HEK293 (cell line): ENCODE results near the gene MAGEL2.

Experiments
- CTCF ChIA-PET: fragments of 350-600 bp; formaldehyde crosslinking; extraction: SDS; loops from one replicate; lab custom pipeline; 2021; ENCODE audit warnings: antibody characterized with exemption; lab: Yijun Ruan, JAX
- POLR2A ChIA-PET: fragments of 300-600 bp; formaldehyde crosslinking; extraction: SDS; loops from one replicate; lab custom pipeline; 2020; ENCODE audit warnings: antibody characterized with exemption, inconsistent platforms; lab: Yijun Ruan, JAX
- H3K27ac ChIP-seq: fragments of 200-500 bp; sonication (Bioruptor generic); 2 replicates; pipeline ENCODE4 v1.5.1; 2014; ENCODE audit warnings: low read depth, low read length, control low read depth, inconsistent platforms; ENCODE audit errors: extremely low read depth
- H3K36me3 ChIP-seq, 2 experiments: fragments of 200-500 bp in 1 of 2; sonication (Bioruptor generic) in 1 of 2; 1 replicate in 1 of 2; 2 replicates in 1 of 2; pipeline ENCODE4 v1.5.1; 2014 to 2017; ENCODE audit warnings: inconsistent platforms in 2 of 2, low read length in 2 of 2; ENCODE audit not compliant: control insufficient read depth in 2 of 2, insufficient read depth in 1 of 2
- H3K4me1 ChIP-seq: fragments of 200-500 bp; sonication (Bioruptor generic); 2 replicates; pipeline ENCODE4 v1.5.1; 2014; ENCODE audit warnings: mild to moderate bottlenecking, low read length, inconsistent platforms; ENCODE audit not compliant: control insufficient read depth, insufficient read depth
- H3K4me3 ChIP-seq: 2 replicates; pipeline ENCODE4 v1.5.1; 2011; ENCODE audit warnings: low read depth, mild to moderate bottlenecking, control low read depth, low read length, moderate library complexity
- H3K9me3 ChIP-seq: fragments of 200-500 bp; sonication (Bioruptor generic); 2 replicates; pipeline ENCODE4 v1.5.1; 2014; ENCODE audit warnings: low read depth, low read length, inconsistent platforms; ENCODE audit not compliant: control insufficient read depth, insufficient read depth
- GFI1B ChIP-seq: fragments of 450-650 bp; formaldehyde crosslinking; IDR thresholded peaks from 2 replicates; pipeline ENCODE4 v1.5.1; 2016; ENCODE audit warnings: missing biosample characterization, missing genetic modification characterization
- GLI2 ChIP-seq: fragments of 450-650 bp; formaldehyde crosslinking; IDR thresholded peaks from 2 replicates; pipeline ENCODE4; 2017; ENCODE audit warnings: missing biosample characterization, missing genetic modification characterization, low read depth, borderline replicate concordance
- GLIS1 ChIP-seq: fragments of 450-650 bp; formaldehyde crosslinking; IDR thresholded peaks from 2 replicates; pipeline ENCODE4 v1.5.1; 2016; ENCODE audit warnings: missing biosample characterization, missing genetic modification characterization
- MYNN ChIP-seq: fragments of 450-650 bp; formaldehyde crosslinking; IDR thresholded peaks from 2 replicates; pipeline ENCODE4 v1.5.1; 2016; ENCODE audit warnings: missing biosample characterization, missing genetic modification characterization, borderline replicate concordance
- OVOL3 ChIP-seq: fragments of 450-650 bp; formaldehyde crosslinking; IDR thresholded peaks from 2 replicates; pipeline ENCODE4 v1.5.1; 2016; ENCODE audit warnings: missing biosample characterization, missing genetic modification characterization
- PRDM1 ChIP-seq: fragments of 450-650 bp; formaldehyde crosslinking; IDR thresholded peaks from 2 replicates; pipeline ENCODE4; 2016; ENCODE audit warnings: missing biosample characterization, missing genetic modification characterization
- ZBTB21 ChIP-seq: fragments of 450-650 bp; formaldehyde crosslinking; IDR thresholded peaks from 2 replicates; pipeline ENCODE4 v1.5.1; 2017; ENCODE audit warnings: missing biosample characterization, missing genetic modification characterization
- ZIC2 ChIP-seq: fragments of 450-650 bp; formaldehyde crosslinking; IDR thresholded peaks from 2 replicates; pipeline ENCODE4 v1.5.1; 2016; ENCODE audit warnings: missing biosample characterization, missing genetic modification characterization
- ZNF133 ChIP-seq: fragments of 450-650 bp; formaldehyde crosslinking; IDR thresholded peaks from 2 replicates; pipeline ENCODE4 v1.5.1; 2016; ENCODE audit warnings: missing biosample characterization, missing genetic modification characterization
- ZNF157 ChIP-seq: fragments of 450-650 bp; formaldehyde crosslinking; IDR thresholded peaks from 2 replicates; pipeline ENCODE4 v1.5.1; 2016; ENCODE audit warnings: missing biosample characterization, missing genetic modification characterization
- ZNF223 ChIP-seq: fragments of 450-650 bp; formaldehyde crosslinking; IDR thresholded peaks from 2 replicates; pipeline ENCODE4 v1.5.1; 2016; ENCODE audit warnings: missing biosample characterization, missing genetic modification characterization
- ZNF416 ChIP-seq: fragments of 450-650 bp; formaldehyde crosslinking; IDR thresholded peaks from 2 replicates; pipeline ENCODE4 v1.5.1; 2016; ENCODE audit warnings: missing biosample characterization, missing genetic modification characterization
- ZNF48 ChIP-seq: fragments of 450-650 bp; formaldehyde crosslinking; IDR thresholded peaks from 2 replicates; pipeline ENCODE4 v1.5.1; 2016; ENCODE audit warnings: missing biosample characterization, missing genetic modification characterization
- ZNF629 ChIP-seq: fragments of 450-650 bp; formaldehyde crosslinking; IDR thresholded peaks from 2 replicates; pipeline ENCODE4 v1.5.1; 2017; ENCODE audit warnings: missing biosample characterization, missing genetic modification characterization
- TF ChIP-seq, protein P1 (sequence below): fragments of 450-650 bp; formaldehyde crosslinking; IDR thresholded peaks from 2 replicates; pipeline ENCODE4 v1.5.0; 2017; ENCODE audit warnings: missing biosample characterization, missing genetic modification characterization, borderline replicate concordance
- TF ChIP-seq, protein P2 (sequence below): IDR thresholded peaks from 2 replicates; pipeline ENCODE4 v1.6.1; 2011; ENCODE audit warnings: mild to moderate bottlenecking, low read depth, low read length, borderline replicate concordance
- TF ChIP-seq, protein P3 (sequence below): fragments of 450-650 bp; formaldehyde crosslinking; IDR thresholded peaks from 2 replicates; pipeline ENCODE4 v1.5.1; 2016; ENCODE audit warnings: missing biosample characterization, missing genetic modification characterization
- TF ChIP-seq, protein P4 (sequence below): fragments of 450-650 bp; formaldehyde crosslinking; IDR thresholded peaks from 2 replicates; pipeline ENCODE4 v1.5.1; 2016; ENCODE audit warnings: missing biosample characterization, missing genetic modification characterization
- TF ChIP-seq, protein P5 (sequence below): fragments of 450-650 bp; formaldehyde crosslinking; conservative IDR thresholded peaks from 2 replicates; pipeline ENCODE4 v1.5.1; 2016; ENCODE audit warnings: low read depth, missing biosample characterization, missing genetic modification characterization

The MAGEL2 gene

DNA sequence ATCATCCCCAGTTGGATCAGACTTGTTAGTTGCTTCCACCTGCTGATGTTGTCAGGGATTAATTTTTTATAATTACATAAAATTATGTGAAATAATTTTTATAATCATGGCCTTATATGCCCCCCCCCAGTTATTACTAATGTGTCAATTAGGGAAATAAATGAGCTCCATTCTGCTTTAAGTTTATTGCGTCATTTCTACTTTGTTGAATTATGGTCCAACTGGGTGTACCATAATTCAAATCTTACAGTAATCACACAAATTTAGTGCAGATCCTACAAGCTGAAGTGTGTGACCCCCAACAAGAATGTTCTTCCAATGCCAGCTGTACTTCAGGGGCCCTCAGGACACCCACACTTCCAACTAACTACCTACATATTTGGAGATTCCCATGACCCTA lies 46.9 kb upstream of the MAGEL2 start:
- H3K9me3 ChIP-seq, result no peaks in the 10 kb centered on the region
- POLR2A ChIA-PET, result no interaction called here
- CTCF ChIA-PET, result no interaction called here

More for the DNA sequence above, 46.9 kb upstream of the MAGEL2 start:
- H3K4me3 ChIP-seq, result no peak overlapping the region
- H3K27ac ChIP-seq, result no peak overlapping the region
- no peaks in the 10 kb centered on the region for H3K36me3 ChIP-seq
- H3K4me1 ChIP-seq, result no peaks in the 10 kb centered on the region
- TF ChIP-seq MYNN (tag by site-specific recombination) (no peak), GLIS1 (tag by site-specific recombination) (no peak), ZIC2 (tag by site-specific recombination) (no peak), ZNF157 (no peak), ZBTB21 (no peak), OVOL3 (tag by site-specific recombination) (no peak), ZNF629 (tag by site-specific recombination) (no peak), ZNF223 (no peak), GFI1B (no peak), ZNF133 (tag by site-specific recombination) (no peak), ZNF48 (tag by site-specific recombination) (no peak), GLI2 (tag by site-specific recombination) (no peak), ZNF416 (tag by site-specific recombination) (no peak), PRDM1 (tag by site-specific recombination) (no peak)
- TF ChIP-seq, protein P1, sequence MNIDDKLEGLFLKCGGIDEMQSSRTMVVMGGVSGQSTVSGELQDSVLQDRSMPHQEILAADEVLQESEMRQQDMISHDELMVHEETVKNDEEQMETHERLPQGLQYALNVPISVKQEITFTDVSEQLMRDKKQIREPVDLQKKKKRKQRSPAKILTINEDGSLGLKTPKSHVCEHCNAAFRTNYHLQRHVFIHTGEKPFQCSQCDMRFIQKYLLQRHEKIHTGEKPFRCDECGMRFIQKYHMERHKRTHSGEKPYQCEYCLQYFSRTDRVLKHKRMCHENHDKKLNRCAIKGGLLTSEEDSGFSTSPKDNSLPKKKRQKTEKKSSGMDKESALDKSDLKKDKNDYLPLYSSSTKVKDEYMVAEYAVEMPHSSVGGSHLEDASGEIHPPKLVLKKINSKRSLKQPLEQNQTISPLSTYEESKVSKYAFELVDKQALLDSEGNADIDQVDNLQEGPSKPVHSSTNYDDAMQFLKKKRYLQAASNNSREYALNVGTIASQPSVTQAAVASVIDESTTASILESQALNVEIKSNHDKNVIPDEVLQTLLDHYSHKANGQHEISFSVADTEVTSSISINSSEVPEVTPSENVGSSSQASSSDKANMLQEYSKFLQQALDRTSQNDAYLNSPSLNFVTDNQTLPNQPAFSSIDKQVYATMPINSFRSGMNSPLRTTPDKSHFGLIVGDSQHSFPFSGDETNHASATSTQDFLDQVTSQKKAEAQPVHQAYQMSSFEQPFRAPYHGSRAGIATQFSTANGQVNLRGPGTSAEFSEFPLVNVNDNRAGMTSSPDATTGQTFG, result no peak
- TF ChIP-seq, protein P2, sequence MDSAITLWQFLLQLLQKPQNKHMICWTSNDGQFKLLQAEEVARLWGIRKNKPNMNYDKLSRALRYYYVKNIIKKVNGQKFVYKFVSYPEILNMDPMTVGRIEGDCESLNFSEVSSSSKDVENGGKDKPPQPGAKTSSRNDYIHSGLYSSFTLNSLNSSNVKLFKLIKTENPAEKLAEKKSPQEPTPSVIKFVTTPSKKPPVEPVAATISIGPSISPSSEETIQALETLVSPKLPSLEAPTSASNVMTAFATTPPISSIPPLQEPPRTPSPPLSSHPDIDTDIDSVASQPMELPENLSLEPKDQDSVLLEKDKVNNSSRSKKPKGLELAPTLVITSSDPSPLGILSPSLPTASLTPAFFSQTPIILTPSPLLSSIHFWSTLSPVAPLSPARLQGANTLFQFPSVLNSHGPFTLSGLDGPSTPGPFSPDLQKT, result no peak
- TF ChIP-seq, protein P3, sequence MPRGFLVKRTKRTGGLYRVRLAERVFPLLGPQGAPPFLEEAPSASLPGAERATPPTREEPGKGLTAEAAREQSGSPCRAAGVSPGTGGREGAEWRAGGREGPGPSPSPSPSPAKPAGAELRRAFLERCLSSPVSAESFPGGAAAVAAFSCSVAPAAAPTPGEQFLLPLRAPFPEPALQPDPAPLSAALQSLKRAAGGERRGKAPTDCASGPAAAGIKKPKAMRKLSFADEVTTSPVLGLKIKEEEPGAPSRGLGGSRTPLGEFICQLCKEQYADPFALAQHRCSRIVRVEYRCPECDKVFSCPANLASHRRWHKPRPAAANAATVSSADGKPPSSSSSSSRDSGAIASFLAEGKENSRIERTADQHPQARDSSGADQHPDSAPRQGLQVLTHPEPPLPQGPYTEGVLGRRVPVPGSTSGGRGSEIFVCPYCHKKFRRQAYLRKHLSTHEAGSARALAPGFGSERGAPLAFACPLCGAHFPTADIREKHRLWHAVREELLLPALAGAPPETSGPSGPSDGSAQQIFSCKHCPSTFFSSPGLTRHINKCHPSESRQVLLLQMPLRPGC (tag by site-specific recombination), result no peak
- TF ChIP-seq, protein P4, sequence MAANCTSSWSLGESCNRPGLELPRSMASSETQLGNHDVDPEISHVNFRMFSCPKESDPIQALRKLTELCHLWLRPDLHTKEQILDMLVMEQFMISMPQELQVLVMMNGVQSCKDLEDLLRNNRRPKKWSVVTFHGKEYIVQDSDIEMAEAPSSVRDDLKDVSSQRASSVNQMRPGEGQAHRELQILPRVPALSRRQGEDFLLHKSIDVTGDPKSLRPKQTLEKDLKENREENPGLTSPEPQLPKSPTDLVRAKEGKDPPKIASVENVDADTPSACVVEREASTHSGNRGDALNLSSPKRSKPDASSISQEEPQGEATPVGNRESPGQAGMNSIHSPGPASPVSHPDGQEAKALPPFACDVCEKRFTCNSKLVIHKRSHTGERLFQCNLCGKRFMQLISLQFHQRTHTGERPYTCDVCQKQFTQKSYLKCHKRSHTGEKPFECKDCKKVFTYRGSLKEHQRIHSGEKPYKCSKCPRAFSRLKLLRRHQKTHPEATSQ, result no peak
- TF ChIP-seq, protein P5, sequence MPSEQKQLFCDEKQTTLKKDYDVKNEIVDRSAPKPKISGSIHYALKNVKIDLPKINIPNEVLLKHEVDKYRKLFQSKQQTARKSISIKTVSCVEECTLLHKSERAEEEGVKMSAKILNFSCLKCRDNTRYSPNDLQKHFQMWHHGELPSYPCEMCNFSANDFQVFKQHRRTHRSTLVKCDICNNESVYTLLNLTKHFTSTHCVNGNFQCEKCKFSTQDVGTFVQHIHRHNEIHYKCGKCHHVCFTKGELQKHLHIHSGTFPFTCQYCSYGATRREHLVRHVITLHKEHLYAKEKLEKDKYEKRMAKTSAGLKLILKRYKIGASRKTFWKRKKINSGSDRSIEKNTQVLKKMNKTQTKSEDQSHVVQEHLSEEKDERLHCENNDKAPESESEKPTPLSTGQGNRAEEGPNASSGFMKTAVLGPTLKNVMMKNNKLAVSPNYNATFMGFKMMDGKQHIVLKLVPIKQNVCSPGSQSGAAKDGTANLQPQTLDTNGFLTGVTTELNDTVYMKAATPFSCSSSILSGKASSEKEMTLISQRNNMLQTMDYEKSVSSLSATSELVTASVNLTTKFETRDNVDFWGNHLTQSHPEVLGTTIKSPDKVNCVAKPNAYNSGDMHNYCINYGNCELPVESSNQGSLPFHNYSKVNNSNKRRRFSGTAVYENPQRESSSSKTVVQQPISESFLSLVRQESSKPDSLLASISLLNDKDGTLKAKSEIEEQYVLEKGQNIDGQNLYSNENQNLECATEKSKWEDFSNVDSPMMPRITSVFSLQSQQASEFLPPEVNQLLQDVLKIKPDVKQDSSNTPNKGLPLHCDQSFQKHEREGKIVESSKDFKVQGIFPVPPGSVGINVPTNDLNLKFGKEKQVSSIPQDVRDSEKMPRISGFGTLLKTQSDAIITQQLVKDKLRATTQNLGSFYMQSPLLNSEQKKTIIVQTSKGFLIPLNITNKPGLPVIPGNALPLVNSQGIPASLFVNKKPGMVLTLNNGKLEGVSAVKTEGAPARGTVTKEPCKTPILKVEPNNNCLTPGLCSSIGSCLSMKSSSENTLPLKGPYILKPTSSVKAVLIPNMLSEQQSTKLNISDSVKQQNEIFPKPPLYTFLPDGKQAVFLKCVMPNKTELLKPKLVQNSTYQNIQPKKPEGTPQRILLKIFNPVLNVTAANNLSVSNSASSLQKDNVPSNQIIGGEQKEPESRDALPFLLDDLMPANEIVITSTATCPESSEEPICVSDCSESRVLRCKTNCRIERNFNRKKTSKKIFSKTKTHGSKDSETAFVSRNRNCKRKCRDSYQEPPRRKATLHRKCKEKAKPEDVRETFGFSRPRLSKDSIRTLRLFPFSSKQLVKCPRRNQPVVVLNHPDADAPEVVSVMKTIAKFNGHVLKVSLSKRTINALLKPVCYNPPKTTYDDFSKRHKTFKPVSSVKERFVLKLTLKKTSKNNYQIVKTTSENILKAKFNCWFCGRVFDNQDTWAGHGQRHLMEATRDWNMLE (tag by site-specific recombination), result no peak
- TF ChIP-seq, all 188 proteins: peak for 0
